ENCODE measurements around the gene LRRC36. TPM values are rescaled to one million over a fixed set of nuclear protein-coding genes. Genes with fewer than 3 reads are reported as not detected.

The LRRC36 gene
- total RNA-seq, 6 experiments from 2014 or later = not detected

GRCh38 chr16:67396159-67397035 is 69.8 kb downstream of the LRRC36 start:
- H3K27me3 Mint-ChIP-seq (ENCODE audit: insufficient read depth) = peaks cover 15% of the 10 kb centered on the region
- TF ChIP-seq, protein P1, sequence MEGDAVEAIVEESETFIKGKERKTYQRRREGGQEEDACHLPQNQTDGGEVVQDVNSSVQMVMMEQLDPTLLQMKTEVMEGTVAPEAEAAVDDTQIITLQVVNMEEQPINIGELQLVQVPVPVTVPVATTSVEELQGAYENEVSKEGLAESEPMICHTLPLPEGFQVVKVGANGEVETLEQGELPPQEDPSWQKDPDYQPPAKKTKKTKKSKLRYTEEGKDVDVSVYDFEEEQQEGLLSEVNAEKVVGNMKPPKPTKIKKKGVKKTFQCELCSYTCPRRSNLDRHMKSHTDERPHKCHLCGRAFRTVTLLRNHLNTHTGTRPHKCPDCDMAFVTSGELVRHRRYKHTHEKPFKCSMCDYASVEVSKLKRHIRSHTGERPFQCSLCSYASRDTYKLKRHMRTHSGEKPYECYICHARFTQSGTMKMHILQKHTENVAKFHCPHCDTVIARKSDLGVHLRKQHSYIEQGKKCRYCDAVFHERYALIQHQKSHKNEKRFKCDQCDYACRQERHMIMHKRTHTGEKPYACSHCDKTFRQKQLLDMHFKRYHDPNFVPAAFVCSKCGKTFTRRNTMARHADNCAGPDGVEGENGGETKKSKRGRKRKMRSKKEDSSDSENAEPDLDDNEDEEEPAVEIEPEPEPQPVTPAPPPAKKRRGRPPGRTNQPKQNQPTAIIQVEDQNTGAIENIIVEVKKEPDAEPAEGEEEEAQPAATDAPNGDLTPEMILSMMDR (IDR thresholded peaks at IDR 0.05) = no peak
- H3K9me3 Mint-ChIP-seq = no peaks in the 10 kb centered on the region
- peak overlapping the region; percentile 59 for H3K27ac Mint-ChIP-seq
- peak; percentile 94 for DNase-seq
- no peak overlapping the region for H3K4me3 Mint-ChIP-seq
- H3K36me3 Mint-ChIP-seq (ENCODE audit: low read depth) = no peaks in the 10 kb centered on the region
- no peaks in the 10 kb centered on the region for H3K4me1 Mint-ChIP-seq (ENCODE audit: low read depth)

DNA sequence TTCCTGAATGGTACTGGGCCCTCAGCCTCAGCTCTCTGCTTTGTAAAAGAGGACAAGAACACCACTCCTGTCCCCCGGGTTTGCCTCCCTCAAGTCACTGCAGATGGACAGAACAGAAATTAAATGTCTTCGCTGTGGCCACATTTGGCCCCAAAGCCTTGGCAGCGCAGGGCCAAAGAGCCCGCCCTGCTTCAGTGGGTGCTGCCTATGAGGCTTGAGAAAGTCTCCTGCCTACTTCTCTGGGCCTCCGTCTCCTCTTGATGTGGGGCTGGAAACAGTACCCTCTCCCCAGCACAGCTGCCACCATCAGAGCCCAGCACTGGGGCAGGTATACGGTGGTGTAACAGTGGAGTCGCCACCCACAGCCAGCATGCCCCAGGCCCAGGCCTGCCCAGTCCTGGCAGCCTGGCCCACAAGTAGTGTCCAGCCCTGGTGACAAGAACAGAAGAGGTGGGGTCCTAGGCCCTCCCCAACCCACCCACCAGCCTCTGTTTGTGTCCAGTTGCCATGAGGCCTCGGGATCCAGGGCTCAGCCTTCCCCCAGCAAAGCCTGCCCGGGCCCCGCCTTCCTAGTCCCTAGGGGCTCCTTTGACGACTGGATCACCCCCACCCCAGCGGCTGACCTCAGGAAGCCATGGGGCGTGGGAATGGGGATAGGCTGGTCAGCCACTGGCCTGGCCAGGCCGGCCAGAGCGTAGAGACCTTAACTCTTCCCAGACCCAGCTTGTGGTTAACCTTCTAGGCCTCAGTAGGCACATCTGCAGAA is 70.6 kb downstream of the LRRC36 start:
- TF ChIP-seq, protein P1 (IDR thresholded peaks at IDR 0.05) = no peak
- Mint-ChIP-seq H3K4me1 (ENCODE audit: low read depth) (no peaks in the 10 kb centered on the region), H3K27me3 (ENCODE audit: insufficient read depth) (peaks cover 22% of the 10 kb centered on the region), H3K4me3 (no peak overlapping the region), H3K9me3 (no peaks in the 10 kb centered on the region), H3K27ac (peak overlapping the region; percentile 24; the same call in 1 of the 2 replicates), H3K36me3 (ENCODE audit: low read depth) (no peaks in the 10 kb centered on the region)
- DNase-seq = no peak

GRCh38 chr16:67397812-67398545 is 71.4 kb downstream of the LRRC36 start:
- TF ChIP-seq, protein P1 (IDR thresholded peaks at IDR 0.05) = no peak; the same call in 1 of the 2 replicates
- H3K27me3 Mint-ChIP-seq (ENCODE audit: insufficient read depth) = peaks cover 19% of the 10 kb centered on the region
- no peak overlapping the region for H3K4me3 Mint-ChIP-seq
- no peaks in the 10 kb centered on the region for H3K36me3 Mint-ChIP-seq (ENCODE audit: low read depth)
- H3K27ac Mint-ChIP-seq = no peak overlapping the region
- no peaks in the 10 kb centered on the region for H3K4me1 Mint-ChIP-seq (ENCODE audit: low read depth)
- DNase-seq = no peak
- no peaks in the 10 kb centered on the region for H3K9me3 Mint-ChIP-seq

GRCh38 chr16:67398546-67399217 is 72.1 kb downstream of the LRRC36 start:
- H3K4me1 Mint-ChIP-seq (ENCODE audit: low read depth) = no peaks in the 10 kb centered on the region
- H3K27ac Mint-ChIP-seq = no peak overlapping the region
- H3K4me3 Mint-ChIP-seq = no peak overlapping the region
- DNase-seq = no peak
- TF ChIP-seq, protein P1 (IDR thresholded peaks at IDR 0.05) = no peak
- H3K27me3 Mint-ChIP-seq (ENCODE audit: insufficient read depth) = peaks cover 19% of the 10 kb centered on the region
- no peaks in the 10 kb centered on the region for H3K36me3 Mint-ChIP-seq (ENCODE audit: low read depth)
- H3K9me3 Mint-ChIP-seq = no peaks in the 10 kb centered on the region

DNA sequence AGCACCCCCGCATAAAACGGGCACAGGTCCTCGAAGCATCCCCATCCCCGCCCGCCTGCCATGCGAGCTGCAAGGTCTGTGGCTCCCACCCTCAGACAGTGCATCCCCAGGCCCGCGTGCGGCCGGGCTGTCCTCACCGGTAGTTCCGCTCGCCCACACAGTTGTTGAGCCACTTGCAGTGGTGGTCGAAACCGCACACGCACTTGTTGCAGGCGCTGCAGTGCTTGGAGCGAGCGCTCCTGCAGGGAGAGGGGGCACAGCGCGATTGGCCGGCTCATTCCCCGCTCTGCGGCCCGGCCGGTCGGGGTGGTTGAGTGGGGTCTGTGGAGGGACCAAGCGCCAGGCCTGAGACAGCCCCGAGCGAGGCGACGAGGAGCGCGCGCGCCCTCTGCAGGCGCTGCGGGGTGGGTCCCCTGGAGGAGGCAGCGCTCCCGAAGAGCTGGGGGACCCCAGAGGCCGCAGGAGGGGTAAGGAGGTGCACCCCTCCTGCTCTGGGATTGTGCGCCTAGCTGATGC is 72.7 kb downstream of the LRRC36 start:
- H3K4me1 Mint-ChIP-seq (ENCODE audit: low read depth) = no peaks in the 10 kb centered on the region
- no peak for DNase-seq
- H3K27me3 Mint-ChIP-seq (ENCODE audit: insufficient read depth) = peaks cover 15% of the 10 kb centered on the region
- H3K9me3 Mint-ChIP-seq = no peaks in the 10 kb centered on the region
- TF ChIP-seq, protein P1 (IDR thresholded peaks at IDR 0.05) = peak; percentile 78
- no peak overlapping the region for H3K27ac Mint-ChIP-seq
- H3K36me3 Mint-ChIP-seq (ENCODE audit: low read depth) = no peaks in the 10 kb centered on the region
- no peak overlapping the region for H3K4me3 Mint-ChIP-seq
